NCI-H2107 treated with DMSO at 0.1 percent for 48 hours (cell line): Measurements from ENCODE around the gene TENT5A.
"Not testable (repeated sequence)": the region's sequence is repeated elsewhere in the genome, so short reads cannot be mapped to it uniquely, and the experiment has no call there.

Experiments used
- DNase-seq: peaks from one replicate; lab custom pipeline; 2025; ENCODE audit not compliant: unreplicated experiment; lab: John Stamatoyannopoulos, UW

The TENT5A gene

DNA sequence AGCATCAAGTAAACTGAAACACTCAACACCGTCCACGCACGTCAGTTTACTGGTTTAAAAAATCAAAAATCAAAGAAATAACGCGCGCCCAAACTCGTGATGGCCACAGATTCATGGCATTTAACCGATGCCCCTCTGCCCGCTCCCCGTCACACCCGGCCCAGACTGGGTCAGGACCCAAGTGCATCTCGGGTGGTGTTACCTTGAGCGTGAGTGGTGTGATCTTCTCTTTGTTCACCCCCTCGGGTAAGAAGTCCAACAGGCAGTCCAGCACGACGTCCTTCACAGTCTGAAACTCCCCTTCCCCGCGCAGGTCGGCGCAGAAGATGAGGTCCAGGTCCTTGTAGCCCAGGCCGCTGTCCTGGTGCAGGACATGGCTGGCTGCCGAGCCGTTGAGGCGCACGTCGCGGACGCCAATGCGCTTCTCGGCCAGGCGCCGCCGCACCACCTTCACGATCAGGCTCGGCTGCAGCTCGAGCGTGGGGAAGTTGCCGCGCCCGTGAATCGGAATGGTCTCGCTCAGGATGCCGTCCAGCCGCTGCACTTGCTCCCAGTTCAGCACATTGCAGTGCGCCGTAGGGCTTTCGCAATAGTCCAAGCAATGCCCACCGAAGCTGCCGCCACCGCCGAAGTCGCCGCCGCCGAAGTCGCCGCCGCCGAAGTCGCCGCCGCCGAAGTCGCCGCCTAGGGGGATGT, 945 bp downstream of the TENT5A start:
- no peak for DNase-seq

GRCh38 chr6:81750681-81751387, 1.6 kb downstream of the TENT5A start:
- DNase-seq, result no peak

GRCh38 chr6:81750200-81750599, 2.3 kb downstream of the TENT5A start:
- no peak for DNase-seq

GRCh38 chr6:81749707-81750106, 2.8 kb downstream of the TENT5A start:
- no peak for DNase-seq

GRCh38 chr6:81748994-81749393, 3.5 kb downstream of the TENT5A start:
- DNase-seq, result no peak

DNA sequence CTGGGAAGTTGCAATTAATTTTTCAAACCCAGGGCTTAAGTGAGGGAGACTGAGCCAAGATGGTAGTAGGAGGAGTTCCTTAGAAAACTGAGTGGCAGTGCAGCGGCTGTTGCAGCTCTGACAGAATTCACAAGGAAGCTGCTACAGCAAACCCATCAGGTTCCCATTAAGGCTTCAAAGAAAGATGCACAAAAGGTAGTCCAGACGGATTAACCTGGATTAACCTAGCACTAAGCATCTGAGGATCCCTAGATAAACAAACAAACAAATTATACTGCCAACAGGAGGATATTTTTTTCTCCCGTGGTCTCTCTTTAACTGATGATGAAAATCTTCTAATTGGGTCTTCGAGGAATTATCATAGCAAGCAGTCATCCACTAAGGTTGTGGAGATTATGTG, 5.2 kb downstream of the TENT5A start:
- no peak for DNase-seq

- no peak for DNase-seq
These were observed 8.3 kb downstream of the TENT5A start for GRCh38 chr6:81744131-81744530.

GRCh38 chr6:81743649-81744048, 8.8 kb downstream of the TENT5A start:
- no peak for DNase-seq

- DNase-seq, result no peak
These were observed 10.8 kb downstream of the TENT5A start for GRCh38 chr6:81741689-81742088.

DNA sequence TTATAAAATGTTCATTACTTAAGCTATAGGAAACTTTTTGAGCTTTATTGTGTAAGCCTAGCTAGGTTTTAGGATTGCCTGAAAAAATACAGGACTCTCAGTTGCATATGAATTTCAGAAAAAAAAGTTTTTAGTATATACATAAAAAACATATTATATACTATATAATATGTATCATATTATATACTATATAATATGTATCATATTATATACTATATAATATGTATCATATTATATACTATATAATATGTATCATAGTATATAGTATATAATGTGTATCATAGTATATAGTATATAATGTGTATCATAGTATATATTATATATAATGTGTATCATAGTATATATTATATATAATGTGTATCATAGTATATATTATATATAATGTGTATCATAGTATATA, 11.9 kb downstream of the TENT5A start:
- DNase-seq, result not testable (repeated sequence)

DNA sequence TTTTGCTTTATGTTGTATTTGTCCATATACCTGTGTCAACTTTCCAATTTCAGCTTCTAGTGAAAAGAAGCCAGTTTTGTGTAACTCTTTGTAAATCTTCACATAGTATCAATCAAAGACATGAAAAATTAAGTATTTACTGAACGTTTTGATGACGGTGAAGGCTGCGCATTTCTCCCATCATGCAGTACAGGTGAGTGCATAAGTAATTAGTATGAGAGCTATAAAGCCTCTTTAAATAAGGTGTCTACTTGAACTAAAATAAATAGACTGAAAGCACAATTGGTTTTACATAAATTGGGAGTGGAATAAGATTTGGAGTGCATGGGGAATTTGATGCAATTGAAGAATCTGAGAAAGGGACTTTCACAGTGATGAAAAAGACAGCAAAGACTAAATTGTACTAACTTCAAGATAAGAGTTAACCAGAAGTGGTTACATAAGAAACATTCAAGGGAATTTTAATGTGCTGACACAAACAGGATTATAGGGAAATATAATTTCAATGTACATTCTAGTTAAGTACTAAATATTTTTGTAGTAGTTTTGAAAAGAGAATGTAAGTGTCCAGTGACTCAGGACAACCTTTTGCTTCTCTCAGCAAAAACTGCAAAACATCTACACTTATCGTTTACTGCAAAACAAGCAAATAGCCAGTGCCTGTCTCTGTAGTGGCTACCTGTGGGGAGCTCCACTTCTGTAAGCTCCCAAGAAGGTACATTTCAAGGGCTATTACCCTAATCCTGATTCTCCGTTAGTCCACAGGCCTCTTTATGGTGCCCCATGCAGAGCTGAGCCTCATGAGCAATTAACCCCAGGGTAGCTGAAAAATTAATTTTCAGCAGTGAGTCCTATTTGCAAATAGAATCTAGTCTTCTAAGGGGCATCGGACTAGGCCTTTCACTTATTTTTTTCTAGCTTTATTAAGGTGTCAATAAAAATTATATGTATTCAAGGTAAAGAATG, 13.0 kb downstream of the TENT5A start:
- no peak for DNase-seq

GRCh38 chr6:81736428-81736827, 16.1 kb downstream of the TENT5A start:
- DNase-seq, result no peak

DNA sequence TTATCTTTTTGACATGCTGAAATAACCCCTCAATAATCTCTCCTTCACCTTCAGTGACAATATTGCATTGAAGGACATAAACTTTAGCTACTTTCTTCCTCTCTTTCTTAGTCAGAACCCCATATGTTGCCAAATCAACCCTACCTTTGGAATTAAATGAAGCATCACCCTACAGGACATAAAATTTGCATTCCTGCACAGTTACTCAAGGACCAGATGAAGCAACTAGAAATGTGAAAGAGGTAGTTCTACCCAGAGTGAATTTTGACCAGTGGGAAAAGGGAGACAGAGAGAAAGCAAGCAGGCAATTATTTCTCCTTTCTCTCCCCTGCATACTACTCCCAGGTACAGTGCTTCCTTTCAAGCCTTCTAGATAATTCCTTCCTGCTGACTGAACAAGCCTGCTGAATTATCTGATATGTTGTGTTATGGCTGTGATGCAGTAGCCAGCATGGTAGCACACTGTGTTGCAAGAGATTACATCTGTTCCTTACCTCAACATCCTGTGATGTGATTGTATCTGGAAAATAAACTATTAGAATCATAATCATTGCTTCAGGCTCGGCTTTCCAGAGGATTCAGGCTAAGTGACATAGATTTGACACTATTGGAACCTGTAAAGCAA, 16.6 kb downstream of the TENT5A start:
- no peak for DNase-seq

GRCh38 chr6:81734500-81735150, 17.9 kb downstream of the TENT5A start:
- DNase-seq, result no peak

GRCh38 chr6:81734081-81734480, 18.4 kb downstream of the TENT5A start:
- DNase-seq, result no peak

DNA sequence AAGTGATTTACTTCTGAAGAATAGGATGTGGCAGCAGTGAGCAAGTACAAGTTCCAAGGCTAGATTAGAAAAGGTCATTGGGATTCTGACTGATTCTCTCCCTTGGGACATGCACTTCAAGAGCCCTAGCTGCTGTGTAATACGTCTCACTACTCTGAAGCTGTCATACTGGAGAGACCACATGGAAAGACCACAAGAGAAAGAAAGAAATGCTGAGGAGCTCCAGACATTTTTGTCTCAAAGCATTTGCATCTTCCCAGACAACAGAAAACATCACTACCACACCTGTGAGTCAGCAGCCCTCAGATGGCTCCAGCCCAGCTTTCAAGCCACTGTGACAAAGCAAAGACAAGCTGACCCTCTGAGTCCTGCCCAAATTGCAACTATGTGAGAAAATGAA, 20.7 kb downstream of the TENT5A start:
- no peak for DNase-seq

DNA sequence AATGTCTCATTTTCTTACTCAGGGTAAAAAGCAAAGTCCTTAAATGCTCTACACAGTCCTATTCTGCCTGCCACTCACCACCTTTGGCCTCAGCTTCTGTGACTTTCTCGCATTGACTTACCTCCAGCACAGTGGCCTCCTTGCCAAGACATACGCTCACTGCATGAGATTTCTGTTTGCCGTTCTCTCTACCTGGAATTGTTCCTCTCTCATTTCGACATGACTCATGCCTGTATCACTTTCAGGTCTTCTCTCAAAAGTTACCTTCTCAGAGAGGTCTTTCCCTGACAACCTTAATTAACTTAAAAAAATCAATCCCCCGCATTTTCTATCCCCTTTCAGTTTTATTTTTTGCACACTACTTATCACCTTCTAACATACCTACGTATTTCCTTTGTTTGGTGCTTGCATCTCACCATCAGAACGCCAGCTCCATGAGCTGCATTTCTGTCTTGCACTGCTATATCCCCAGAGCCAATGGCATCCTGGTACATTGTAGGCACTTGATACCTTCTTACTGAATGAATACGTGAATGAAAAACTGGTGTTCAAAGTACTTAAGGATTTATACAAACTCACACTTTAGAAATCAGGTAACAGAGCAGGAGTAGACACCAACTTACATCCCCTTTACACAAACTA, 24.5 kb downstream of the TENT5A start:
- no peak for DNase-seq

DNA sequence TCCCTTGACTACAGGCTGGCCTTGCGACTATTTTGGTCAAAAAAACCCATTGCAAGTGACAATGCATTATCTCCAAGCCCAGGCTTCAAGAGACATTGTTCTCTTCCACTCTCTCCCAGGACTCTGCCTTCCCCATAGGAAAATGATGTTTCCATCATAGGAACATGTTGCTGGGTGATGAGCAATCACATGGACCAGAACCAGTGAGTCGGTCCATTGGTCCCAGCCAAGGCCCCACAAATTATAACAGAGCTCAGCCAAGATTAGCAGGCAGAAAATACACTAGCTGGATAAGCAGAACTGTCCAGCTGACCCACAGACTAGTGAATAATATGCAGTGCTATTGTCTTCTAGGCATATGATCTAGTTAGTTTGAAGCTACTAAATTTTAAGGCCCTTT, 27.4 kb downstream of the TENT5A start:
- DNase-seq, result no peak

GRCh38 chr6:81722506-81723223, 29.8 kb downstream of the TENT5A start:
- no peak for DNase-seq

GRCh38 chr6:81720427-81720826, 32.1 kb downstream of the TENT5A start:
- DNase-seq, result no peak
